WTC11 (cell line): ENCODE results near the gene TMEM196. TPM values are rescaled to one million over a fixed set of nuclear protein-coding genes. Genes with fewer than 3 reads are reported as not detected.

ENCODE experiments used
- AFF4 ChIP-seq: sonication (generic); formaldehyde crosslinking; IDR thresholded peaks from 2 replicates; pipeline ENCODE4 v1.8.1; 2023; ENCODE audit warnings: mild to moderate bottlenecking, missing genetic modification reagents, borderline replicate concordance
- ATF1 ChIP-seq: sonication (generic); formaldehyde crosslinking; IDR thresholded peaks from 2 replicates; pipeline ENCODE4 v1.8.1; 2023; ENCODE audit warnings: mild to moderate bottlenecking, moderate library complexity, missing genetic modification reagents
- ATF6 ChIP-seq: sonication (generic); formaldehyde crosslinking; IDR thresholded peaks from 2 replicates; pipeline ENCODE4 v1.8.1; 2023; ENCODE audit warnings: mild to moderate bottlenecking, missing genetic modification reagents
- CDX4 ChIP-seq: fragments of 250-450 bp; sonication (Bioruptor Pico); IDR thresholded peaks from 2 replicates; pipeline ENCODE4 v1.9.0; 2021; ENCODE audit warnings: moderate library complexity, mild to moderate bottlenecking, inconsistent platforms, borderline replicate concordance
- CREB1 ChIP-seq: sonication (generic); formaldehyde crosslinking; IDR thresholded peaks from 2 replicates; pipeline ENCODE4 v1.8.0; 2023; ENCODE audit warnings: mild to moderate bottlenecking, missing genetic modification reagents
- ESRRA ChIP-seq: sonication (generic); formaldehyde crosslinking; IDR thresholded peaks from 2 replicates; pipeline ENCODE4 v1.8.1; 2022; ENCODE audit warnings: mild to moderate bottlenecking, missing genetic modification reagents, borderline replicate concordance
- FOXK1 ChIP-seq: sonication (generic); formaldehyde crosslinking; IDR thresholded peaks from 2 replicates; pipeline ENCODE4 v1.8.0; 2022; ENCODE audit warnings: mild to moderate bottlenecking, moderate library complexity, missing genetic modification reagents
- GTF2I ChIP-seq: fragments of 250-450 bp; sonication (Bioruptor Pico); conservative IDR thresholded peaks from 2 replicates; pipeline ENCODE4 v1.4.0; 2021; ENCODE audit warnings: mild to moderate bottlenecking
- IRF2 ChIP-seq: sonication (generic); formaldehyde crosslinking; IDR thresholded peaks from 2 replicates; pipeline ENCODE4 v1.8.0; 2022; ENCODE audit warnings: low read depth, missing genetic modification reagents, borderline replicate concordance
- JAZF1 ChIP-seq: fragments of 250-450 bp; sonication (Bioruptor Pico); IDR thresholded peaks from 2 replicates; pipeline ENCODE4 v1.9.0; 2021; ENCODE audit warnings: moderate library complexity, mild to moderate bottlenecking, inconsistent platforms
- KAT7 ChIP-seq: sonication (generic); formaldehyde crosslinking; IDR thresholded peaks from 2 replicates; pipeline ENCODE4 v1.8.1; 2023; ENCODE audit warnings: missing genetic modification reagents, mild to moderate bottlenecking, borderline replicate concordance
- MYBL2 ChIP-seq: sonication (generic); formaldehyde crosslinking; IDR thresholded peaks from 2 replicates; pipeline ENCODE4 v1.8.1; 2023; ENCODE audit warnings: mild to moderate bottlenecking, moderate library complexity, missing genetic modification reagents
- NR3C1 ChIP-seq: sonication (generic); formaldehyde crosslinking; conservative IDR thresholded peaks from 2 replicates; pipeline ENCODE4 v1.8.1; 2023; ENCODE audit warnings: low read depth, mild to moderate bottlenecking, missing genetic modification reagents
- TEAD1 ChIP-seq: sonication (generic); formaldehyde crosslinking; IDR thresholded peaks from 2 replicates; pipeline ENCODE4 v1.8.0; 2022; ENCODE audit warnings: mild to moderate bottlenecking, missing genetic modification reagents
- TEAD4 ChIP-seq: sonication (generic); formaldehyde crosslinking; IDR thresholded peaks from 2 replicates; pipeline ENCODE4 v1.8.0; 2022; ENCODE audit warnings: mild to moderate bottlenecking, missing genetic modification reagents
- ZNF219 ChIP-seq: sonication (generic); formaldehyde crosslinking; IDR thresholded peaks from 2 replicates; pipeline ENCODE4 v1.8.0; 2023; ENCODE audit warnings: missing genetic modification reagents, mild to moderate bottlenecking, borderline replicate concordance
- ZNF396 ChIP-seq: fragments of 250-450 bp; sonication (Bioruptor Pico); IDR thresholded peaks from 2 replicates; pipeline ENCODE4 v1.8.0; 2021; ENCODE audit warnings: mild to moderate bottlenecking, moderate library complexity, borderline replicate concordance
- ZNF416 ChIP-seq: fragments of 250-450 bp; sonication (Bioruptor Pico); IDR thresholded peaks from 2 replicates; pipeline ENCODE4 v1.9.0; 2021; ENCODE audit warnings: mild to moderate bottlenecking, inconsistent platforms
- ZNF671 ChIP-seq: fragments of 250-450 bp; sonication (Bioruptor Pico); IDR thresholded peaks from 2 replicates; pipeline ENCODE4 v1.8.0; 2021; ENCODE audit warnings: mild to moderate bottlenecking
- total RNA-seq: library from RNA; stranded (reverse); gene quantifications from 3 replicates; pipeline ENCODE4 v1.2.3, GENCODE V29; 2021
- TF ChIP-seq, protein P1 (sequence below): fragments of 250-450 bp; sonication (Bioruptor Pico); IDR thresholded peaks from 2 replicates; pipeline ENCODE4 v1.9.0; 2021; ENCODE audit warnings: mild to moderate bottlenecking, borderline replicate concordance
- TF ChIP-seq, protein P2 (sequence below): sonication (generic); formaldehyde crosslinking; conservative IDR thresholded peaks from 2 replicates; pipeline ENCODE4 v1.8.1; 2022; ENCODE audit warnings: mild to moderate bottlenecking, missing genetic modification reagents
- TF ChIP-seq, protein P3 (sequence below): sonication (generic); formaldehyde crosslinking; IDR thresholded peaks from 2 replicates; pipeline ENCODE4 v1.8.1; 2023; ENCODE audit warnings: mild to moderate bottlenecking, missing genetic modification reagents, moderate library complexity
- TF ChIP-seq, protein P4 (sequence below): sonication (generic); formaldehyde crosslinking; IDR thresholded peaks from 2 replicates; pipeline ENCODE4 v1.8.1; 2022; ENCODE audit warnings: low read depth, missing genetic modification reagents, borderline replicate concordance

Gene TMEM196
- total RNA-seq, 1 experiment from 2014 or later: 0.42 TPM

- TF ChIP-seq, protein P1, sequence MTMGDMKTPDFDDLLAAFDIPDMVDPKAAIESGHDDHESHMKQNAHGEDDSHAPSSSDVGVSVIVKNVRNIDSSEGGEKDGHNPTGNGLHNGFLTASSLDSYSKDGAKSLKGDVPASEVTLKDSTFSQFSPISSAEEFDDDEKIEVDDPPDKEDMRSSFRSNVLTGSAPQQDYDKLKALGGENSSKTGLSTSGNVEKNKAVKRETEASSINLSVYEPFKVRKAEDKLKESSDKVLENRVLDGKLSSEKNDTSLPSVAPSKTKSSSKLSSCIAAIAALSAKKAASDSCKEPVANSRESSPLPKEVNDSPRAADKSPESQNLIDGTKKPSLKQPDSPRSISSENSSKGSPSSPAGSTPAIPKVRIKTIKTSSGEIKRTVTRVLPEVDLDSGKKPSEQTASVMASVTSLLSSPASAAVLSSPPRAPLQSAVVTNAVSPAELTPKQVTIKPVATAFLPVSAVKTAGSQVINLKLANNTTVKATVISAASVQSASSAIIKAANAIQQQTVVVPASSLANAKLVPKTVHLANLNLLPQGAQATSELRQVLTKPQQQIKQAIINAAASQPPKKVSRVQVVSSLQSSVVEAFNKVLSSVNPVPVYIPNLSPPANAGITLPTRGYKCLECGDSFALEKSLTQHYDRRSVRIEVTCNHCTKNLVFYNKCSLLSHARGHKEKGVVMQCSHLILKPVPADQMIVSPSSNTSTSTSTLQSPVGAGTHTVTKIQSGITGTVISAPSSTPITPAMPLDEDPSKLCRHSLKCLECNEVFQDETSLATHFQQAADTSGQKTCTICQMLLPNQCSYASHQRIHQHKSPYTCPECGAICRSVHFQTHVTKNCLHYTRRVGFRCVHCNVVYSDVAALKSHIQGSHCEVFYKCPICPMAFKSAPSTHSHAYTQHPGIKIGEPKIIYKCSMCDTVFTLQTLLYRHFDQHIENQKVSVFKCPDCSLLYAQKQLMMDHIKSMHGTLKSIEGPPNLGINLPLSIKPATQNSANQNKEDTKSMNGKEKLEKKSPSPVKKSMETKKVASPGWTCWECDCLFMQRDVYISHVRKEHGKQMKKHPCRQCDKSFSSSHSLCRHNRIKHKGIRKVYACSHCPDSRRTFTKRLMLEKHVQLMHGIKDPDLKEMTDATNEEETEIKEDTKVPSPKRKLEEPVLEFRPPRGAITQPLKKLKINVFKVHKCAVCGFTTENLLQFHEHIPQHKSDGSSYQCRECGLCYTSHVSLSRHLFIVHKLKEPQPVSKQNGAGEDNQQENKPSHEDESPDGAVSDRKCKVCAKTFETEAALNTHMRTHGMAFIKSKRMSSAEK (CRISPR knock-in tag): no peak
- TF ChIP-seq TEAD4 (CRISPR knock-in tag) (no peak), CDX4 (CRISPR knock-in tag) (no peak), ESRRA (CRISPR knock-in tag) (peak; percentile 74; the same call in 1 of the 2 replicates), ZNF671 (CRISPR knock-in tag) (no peak), ZNF416 (CRISPR knock-in tag) (0 out of 2 replicates have a peak, but pooled peaks have one; percentile 25), KAT7 (CRISPR knock-in tag) (no peak; the same call in 1 of the 2 replicates), AFF4 (CRISPR knock-in tag) (peak; percentile 83; the same call in 1 of the 2 replicates), GTF2I (CRISPR knock-in tag) (no peak), NR3C1 (no peak), IRF2 (CRISPR knock-in tag) (no peak), ZNF396 (CRISPR knock-in tag) (no peak), MYBL2 (CRISPR knock-in tag) (peak; percentile 67; the same call in 1 of the 2 replicates), ATF6 (no peak), ATF1 (CRISPR knock-in tag) (0 out of 2 replicates have a peak, but pooled peaks have one; percentile 36), CREB1 (CRISPR knock-in tag) (peak; percentile 95), FOXK1 (CRISPR knock-in tag) (peak; percentile 94), JAZF1 (CRISPR knock-in tag) (no peak), ZNF219 (CRISPR knock-in tag) (no peak), TEAD1 (peak; percentile 87; the same call in 1 of the 2 replicates)
- TF ChIP-seq, protein P2, sequence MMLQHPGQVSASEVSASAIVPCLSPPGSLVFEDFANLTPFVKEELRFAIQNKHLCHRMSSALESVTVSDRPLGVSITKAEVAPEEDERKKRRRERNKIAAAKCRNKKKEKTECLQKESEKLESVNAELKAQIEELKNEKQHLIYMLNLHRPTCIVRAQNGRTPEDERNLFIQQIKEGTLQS (CRISPR knock-in tag): no peak
- TF ChIP-seq, protein P3, sequence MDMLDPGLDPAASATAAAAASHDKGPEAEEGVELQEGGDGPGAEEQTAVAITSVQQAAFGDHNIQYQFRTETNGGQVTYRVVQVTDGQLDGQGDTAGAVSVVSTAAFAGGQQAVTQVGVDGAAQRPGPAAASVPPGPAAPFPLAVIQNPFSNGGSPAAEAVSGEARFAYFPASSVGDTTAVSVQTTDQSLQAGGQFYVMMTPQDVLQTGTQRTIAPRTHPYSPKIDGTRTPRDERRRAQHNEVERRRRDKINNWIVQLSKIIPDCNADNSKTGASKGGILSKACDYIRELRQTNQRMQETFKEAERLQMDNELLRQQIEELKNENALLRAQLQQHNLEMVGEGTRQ (CRISPR knock-in tag): 0 out of 2 replicates have a peak, but pooled peaks have one; percentile 36
- TF ChIP-seq, protein P4, sequence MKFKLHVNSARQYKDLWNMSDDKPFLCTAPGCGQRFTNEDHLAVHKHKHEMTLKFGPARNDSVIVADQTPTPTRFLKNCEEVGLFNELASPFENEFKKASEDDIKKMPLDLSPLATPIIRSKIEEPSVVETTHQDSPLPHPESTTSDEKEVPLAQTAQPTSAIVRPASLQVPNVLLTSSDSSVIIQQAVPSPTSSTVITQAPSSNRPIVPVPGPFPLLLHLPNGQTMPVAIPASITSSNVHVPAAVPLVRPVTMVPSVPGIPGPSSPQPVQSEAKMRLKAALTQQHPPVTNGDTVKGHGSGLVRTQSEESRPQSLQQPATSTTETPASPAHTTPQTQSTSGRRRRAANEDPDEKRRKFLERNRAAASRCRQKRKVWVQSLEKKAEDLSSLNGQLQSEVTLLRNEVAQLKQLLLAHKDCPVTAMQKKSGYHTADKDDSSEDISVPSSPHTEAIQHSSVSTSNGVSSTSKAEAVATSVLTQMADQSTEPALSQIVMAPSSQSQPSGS (CRISPR knock-in tag): no peak
Measured at GRCh38 chr7:19708397-19709248, 64.8 kb downstream of the TMEM196 start, which contains the start of gene POLR1F (continued).
